ENCODE results near the gene PLCG2.

PLCG2 gene

DNA sequence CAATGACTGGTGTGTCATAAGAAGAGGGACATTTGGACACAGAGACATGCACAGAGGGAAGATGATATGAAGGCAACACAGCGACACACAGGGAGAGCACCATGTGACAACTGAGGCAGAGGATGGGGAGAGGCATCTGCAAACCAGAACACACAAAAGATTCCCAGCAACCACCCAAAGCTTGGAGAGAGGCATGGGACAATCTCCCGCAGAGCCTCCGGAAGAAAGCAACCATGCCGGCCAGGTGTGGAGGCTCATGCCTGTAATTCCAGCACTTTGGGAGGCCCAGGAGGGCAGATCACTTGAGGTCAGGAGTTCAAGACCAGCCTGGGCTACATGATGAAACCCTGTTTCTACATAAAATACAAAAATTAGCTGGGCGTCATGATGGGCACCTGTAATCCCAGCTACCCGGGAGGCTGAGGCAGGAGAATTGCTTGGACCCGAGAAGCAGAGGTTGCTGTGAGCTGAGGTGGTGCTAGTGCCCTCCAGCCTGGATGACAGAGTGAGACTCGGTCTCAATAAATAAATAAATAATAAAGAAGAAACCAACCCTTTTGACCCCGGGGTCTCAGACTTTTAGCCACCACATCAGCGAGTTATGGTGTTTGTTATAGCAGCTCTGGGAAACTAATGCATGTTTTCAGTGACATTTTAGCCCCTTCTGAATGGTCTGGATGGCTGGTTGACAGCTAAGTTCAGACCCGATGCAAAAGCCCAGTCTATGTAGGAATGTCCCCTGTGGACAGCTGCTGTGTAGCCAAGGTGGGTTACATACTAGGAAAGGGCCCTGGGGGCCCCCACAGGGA, 13.8 kb upstream of the PLCG2 start:
- no peak for TF ChIP-seq CTCF (conservative IDR thresholded peaks at IDR 0.05; ENCODE audit: low read depth)
- POLR2A ChIA-PET (ENCODE audit: low non-redundant PET), result no interaction called here
- DNase-seq (ENCODE audit: low spot score), result no peak
- no peak overlapping the region for H3K27ac ChIP-seq
- CTCF ChIA-PET, result interaction anchor here (0.6 kb wide), 3 partner anchors 35 to 235 kb away, joined by 3 read pairs; no protein-coding TSS in a partner anchor

DNA sequence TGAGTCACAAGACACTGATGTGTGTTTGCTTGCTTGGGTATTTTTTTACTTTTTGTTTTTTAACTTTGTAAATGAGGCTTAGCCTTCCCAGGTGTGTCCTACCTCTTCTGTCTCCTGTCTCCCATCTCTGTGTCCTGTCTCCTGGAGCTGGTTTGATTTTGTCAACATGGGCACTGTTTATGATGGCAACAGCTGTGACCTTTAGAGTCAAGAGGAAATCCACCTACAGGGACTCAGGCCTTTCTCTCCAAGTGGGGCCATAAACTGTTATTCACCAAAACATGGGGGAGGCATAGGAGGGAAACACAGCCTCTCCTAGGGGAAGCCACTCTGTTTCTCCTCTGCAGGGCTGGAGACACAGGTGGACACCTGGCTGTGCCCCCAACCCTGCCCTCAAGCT, 13.1 kb upstream of the PLCG2 start:
- CTCF ChIA-PET, result interaction anchor here (0.6 kb wide), 1 partner anchor 235 kb away, joined by 3 read pairs; no protein-coding TSS in a partner anchor
- POLR2A ChIA-PET (ENCODE audit: low non-redundant PET), result no interaction called here
- H3K27ac ChIP-seq, result no peak overlapping the region
- TF ChIP-seq CTCF (conservative IDR thresholded peaks at IDR 0.05; ENCODE audit: low read depth), result no peak
- DNase-seq (ENCODE audit: low spot score), result no peak

GRCh38 chr16:81767987-81768592, 11.0 kb upstream of the PLCG2 start:
- ChIA-PET CTCF (no interaction called here), POLR2A (ENCODE audit: low non-redundant PET) (no interaction called here)
- no peak for DNase-seq (ENCODE audit: low spot score)
- no peak for TF ChIP-seq CTCF (conservative IDR thresholded peaks at IDR 0.05; ENCODE audit: low read depth)
- H3K27ac ChIP-seq, result no peak overlapping the region

DNA sequence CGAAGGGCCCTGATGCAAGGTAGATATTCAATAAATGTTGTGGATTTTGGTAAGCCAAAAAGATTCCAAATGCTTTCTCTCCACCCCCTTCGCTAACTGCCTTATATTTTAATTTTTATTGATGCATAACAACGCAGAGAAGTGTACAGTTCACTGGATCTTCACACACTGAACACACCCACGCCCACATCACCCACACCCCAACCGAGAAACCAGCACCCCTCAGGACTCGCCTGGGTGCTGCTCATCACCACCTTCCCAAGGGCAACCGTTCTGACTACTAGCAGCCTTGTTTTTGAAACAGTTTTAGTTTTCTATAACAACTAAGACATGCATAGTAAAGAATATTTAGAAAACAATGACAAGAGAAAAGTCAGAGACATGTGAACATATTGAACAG, 9.1 kb upstream of the PLCG2 start:
- ChIA-PET POLR2A (ENCODE audit: low non-redundant PET) (no interaction called here), CTCF (no interaction called here)
- H3K27ac ChIP-seq, result no peak overlapping the region
- DNase-seq (ENCODE audit: low spot score), result no peak
- TF ChIP-seq CTCF (conservative IDR thresholded peaks at IDR 0.05; ENCODE audit: low read depth), result no peak

DNA sequence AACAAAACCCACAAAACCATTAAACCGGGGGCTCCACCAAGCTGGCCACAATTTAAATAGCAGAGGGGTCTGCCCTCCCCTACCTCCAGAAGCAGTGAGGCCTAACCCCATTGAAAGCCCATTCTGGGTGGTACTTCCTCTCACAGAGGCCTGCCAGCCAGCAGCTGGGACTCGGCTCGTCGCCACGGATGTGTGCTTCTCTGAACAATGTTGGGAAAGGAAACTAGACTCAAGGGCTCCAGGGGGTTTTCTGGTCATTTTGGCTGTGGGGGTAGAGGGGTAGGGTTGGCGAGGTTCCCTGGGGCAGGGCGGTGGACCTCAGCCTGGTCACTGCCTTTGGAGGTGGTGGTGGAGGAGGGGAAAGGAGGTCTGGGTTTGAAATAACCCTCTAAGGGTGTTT, 4.7 kb upstream of the PLCG2 start:
- CTCF ChIA-PET, result no interaction called here
- POLR2A ChIA-PET (ENCODE audit: low non-redundant PET), result no interaction called here
- H3K27ac ChIP-seq, result no peak overlapping the region
- TF ChIP-seq CTCF (conservative IDR thresholded peaks at IDR 0.05; ENCODE audit: low read depth), result no peak
- DNase-seq (ENCODE audit: low spot score), result no peak

DNA sequence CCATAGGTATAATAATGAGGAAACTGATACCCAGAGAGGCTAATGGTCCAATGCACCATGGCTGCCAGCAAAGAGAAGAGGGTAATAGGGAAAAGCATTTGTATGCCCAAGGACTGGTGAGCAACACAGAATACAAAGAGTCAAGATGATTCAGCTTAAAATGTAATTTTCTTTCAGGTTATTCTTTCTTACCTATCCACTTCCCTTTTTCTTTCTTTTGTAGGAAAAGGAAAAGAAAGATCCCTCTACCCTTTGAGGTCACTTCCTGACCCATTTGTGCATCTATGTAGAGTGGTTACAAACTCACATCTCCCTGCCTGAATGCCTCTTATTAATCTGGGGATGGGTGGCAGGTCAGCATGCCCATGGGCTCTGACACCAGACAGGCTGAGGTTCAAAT, 3.5 kb upstream of the PLCG2 start:
- no peak overlapping the region for H3K27ac ChIP-seq
- DNase-seq (ENCODE audit: low spot score), result no peak
- TF ChIP-seq CTCF (conservative IDR thresholded peaks at IDR 0.05; ENCODE audit: low read depth), result no peak
- CTCF ChIA-PET, result no interaction called here
- POLR2A ChIA-PET (ENCODE audit: low non-redundant PET), result no interaction called here
